Measurements from ENCODE around the gene SKI. TPM values are rescaled to one million over a fixed set of nuclear protein-coding genes. Genes with fewer than 3 reads are reported as not detected.

Gene SKI
- total and polyA plus RNA-seq, 9 of the 15 experiments (the other 6 are each of a cell fraction or from before 2014, with no cell fraction given) = 0.10 to 60.5 (median 4.6) TPM

DNA sequence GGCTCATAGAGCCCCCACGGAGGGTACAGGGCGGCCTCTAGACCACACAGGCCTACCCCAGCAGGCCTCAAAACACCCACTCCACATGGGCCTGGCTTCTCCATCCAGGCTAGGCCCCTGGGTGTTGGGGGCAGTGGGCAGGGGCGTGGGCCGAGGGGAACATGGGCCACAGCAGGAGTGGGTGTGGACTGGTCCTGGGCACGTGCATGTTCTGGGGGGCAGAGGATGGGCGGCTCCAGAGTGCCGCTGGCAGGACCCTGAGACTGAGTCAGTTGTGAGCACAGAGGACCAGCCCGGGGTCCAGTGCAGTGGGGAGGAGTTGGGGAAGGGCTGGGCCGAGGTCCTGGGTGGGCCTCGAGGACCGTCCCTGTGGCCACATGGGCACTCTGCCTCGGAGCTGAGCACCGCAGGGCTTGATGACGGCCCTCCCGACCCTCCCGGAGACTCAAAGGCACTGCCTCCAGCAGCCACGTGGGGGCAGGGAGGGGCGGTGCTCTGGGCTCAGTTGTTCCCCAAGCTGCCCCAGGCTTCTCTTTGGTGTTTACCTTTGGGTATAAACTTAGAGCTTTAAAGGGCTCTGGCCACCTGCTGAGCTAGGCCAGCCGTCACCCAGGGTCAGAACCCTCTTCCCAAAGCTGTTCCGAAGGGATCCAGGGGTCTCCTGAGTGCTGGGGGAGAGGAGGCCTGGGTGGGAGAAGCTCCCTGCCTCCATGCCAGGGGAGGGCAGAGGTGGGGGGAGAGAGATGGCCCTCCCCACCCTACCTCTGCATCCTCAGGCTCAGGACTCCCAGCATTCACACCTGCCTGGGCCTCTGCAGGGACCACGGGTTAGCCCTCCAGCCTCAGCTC lies 83.3 kb downstream of the SKI start (continued):
- TF ChIP-seq, protein P1, sequence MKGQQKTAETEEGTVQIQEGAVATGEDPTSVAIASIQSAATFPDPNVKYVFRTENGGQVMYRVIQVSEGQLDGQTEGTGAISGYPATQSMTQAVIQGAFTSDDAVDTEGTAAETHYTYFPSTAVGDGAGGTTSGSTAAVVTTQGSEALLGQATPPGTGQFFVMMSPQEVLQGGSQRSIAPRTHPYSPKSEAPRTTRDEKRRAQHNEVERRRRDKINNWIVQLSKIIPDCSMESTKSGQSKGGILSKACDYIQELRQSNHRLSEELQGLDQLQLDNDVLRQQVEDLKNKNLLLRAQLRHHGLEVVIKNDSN (CRISPR knock-in tag; IDR thresholded peaks at IDR 0.05) = peak; percentile 81
- no peak for TF ChIP-seq BCOR (IDR thresholded peaks at IDR 0.05)
- no peak for TF ChIP-seq SOX6 (IDR thresholded peaks at IDR 0.05)
- no peak for TF ChIP-seq ZKSCAN1 (IDR thresholded peaks at IDR 0.05; ENCODE audit: low read depth, low read length)
- no peak for TF ChIP-seq THRAP3 (IDR thresholded peaks at IDR 0.05; ENCODE audit: borderline replicate concordance)
- TF ChIP-seq, protein P2, sequence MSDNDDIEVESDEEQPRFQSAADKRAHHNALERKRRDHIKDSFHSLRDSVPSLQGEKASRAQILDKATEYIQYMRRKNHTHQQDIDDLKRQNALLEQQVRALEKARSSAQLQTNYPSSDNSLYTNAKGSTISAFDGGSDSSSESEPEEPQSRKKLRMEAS (CRISPR knock-in tag; IDR thresholded peaks at IDR 0.05) = peak; percentile 69
- no peak for TF ChIP-seq KAT7 (CRISPR knock-in tag; IDR thresholded peaks at IDR 0.05; ENCODE audit: borderline replicate concordance)
- TF ChIP-seq ZNF3 (CRISPR knock-in tag; IDR thresholded peaks at IDR 0.05) = no peak
- no peak for TF ChIP-seq SREBF1 (IDR thresholded peaks at IDR 0.05; ENCODE audit: borderline replicate concordance, low read depth, low read length)
- TF ChIP-seq EWSR1 (IDR thresholded peaks at IDR 0.05; ENCODE audit: borderline replicate concordance, low read depth, partially characterized antibody) = no peak
- no peak for TF ChIP-seq SAP30 (IDR thresholded peaks at IDR 0.05; ENCODE audit: borderline replicate concordance, insufficient read depth, low read depth, low read length, poor library complexity, severe bottlenecking)
- no peak for TF ChIP-seq ZBTB8A (IDR thresholded peaks at IDR 0.05; ENCODE audit: partially characterized antibody)
- no peak for TF ChIP-seq SETDB1 (IDR thresholded peaks at IDR 0.05; ENCODE audit: low read length)
- no peak for TF ChIP-seq C11orf30 (IDR thresholded peaks at IDR 0.05; ENCODE audit: low read depth)
- no peak for TF ChIP-seq ZNF717 (CRISPR knock-in tag; IDR thresholded peaks at IDR 0.05)
- TF ChIP-seq CHD1 (IDR thresholded peaks at IDR 0.05; ENCODE audit: low read length) = no peak
- no peak for TF ChIP-seq TEAD1 (CRISPR knock-in tag; IDR thresholded peaks at IDR 0.05)
- no peak for TF ChIP-seq BMI1 (IDR thresholded peaks at IDR 0.05; ENCODE audit: low read length)
- TF ChIP-seq, protein P3, sequence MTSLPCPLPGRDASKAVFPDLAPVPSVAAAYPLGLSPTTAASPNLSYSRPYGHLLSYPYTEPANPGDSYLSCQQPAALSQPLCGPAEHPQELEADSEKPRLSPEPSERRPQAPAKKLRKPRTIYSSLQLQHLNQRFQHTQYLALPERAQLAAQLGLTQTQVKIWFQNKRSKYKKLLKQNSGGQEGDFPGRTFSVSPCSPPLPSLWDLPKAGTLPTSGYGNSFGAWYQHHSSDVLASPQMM (CRISPR knock-in tag; IDR thresholded peaks at IDR 0.05) = no peak
- TF ChIP-seq GABPB1 (CRISPR knock-in tag; IDR thresholded peaks at IDR 0.05) = no peak
- TF ChIP-seq POLR2A (conservative IDR thresholded peaks at IDR 0.05) = 0 out of 2 replicates have a peak, but pooled peaks have one; percentile 32
- TF ChIP-seq, protein P4, sequence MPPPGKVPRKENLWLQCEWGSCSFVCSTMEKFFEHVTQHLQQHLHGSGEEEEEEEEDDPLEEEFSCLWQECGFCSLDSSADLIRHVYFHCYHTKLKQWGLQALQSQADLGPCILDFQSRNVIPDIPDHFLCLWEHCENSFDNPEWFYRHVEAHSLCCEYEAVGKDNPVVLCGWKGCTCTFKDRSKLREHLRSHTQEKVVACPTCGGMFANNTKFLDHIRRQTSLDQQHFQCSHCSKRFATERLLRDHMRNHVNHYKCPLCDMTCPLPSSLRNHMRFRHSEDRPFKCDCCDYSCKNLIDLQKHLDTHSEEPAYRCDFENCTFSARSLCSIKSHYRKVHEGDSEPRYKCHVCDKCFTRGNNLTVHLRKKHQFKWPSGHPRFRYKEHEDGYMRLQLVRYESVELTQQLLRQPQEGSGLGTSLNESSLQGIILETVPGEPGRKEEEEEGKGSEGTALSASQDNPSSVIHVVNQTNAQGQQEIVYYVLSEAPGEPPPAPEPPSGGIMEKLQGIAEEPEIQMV (tag; conservative IDR thresholded peaks at IDR 0.05; ENCODE audit: low read depth) = no peak
- no peak for TF ChIP-seq RHOXF2B (CRISPR knock-in tag; conservative IDR thresholded peaks at IDR 0.05)
- TF ChIP-seq, protein P5, sequence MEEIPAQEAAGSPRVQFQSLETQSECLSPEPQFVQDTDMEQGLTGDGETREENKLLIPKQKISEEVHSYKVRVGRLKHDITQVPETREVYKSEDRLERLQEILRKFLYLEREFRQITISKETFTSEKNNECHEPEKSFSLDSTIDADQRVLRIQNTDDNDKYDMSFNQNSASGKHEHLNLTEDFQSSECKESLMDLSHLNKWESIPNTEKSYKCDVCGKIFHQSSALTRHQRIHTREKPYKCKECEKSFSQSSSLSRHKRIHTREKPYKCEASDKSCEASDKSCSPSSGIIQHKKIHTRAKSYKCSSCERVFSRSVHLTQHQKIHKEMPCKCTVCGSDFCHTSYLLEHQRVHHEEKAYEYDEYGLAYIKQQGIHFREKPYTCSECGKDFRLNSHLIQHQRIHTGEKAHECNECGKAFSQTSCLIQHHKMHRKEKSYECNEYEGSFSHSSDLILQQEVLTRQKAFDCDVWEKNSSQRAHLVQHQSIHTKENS (CRISPR knock-in tag; IDR thresholded peaks at IDR 0.05) = no peak
- TF ChIP-seq ZSCAN32 (CRISPR knock-in tag; IDR thresholded peaks at IDR 0.05) = no peak
- TF ChIP-seq RAD21 (CRISPR knock-in tag; conservative IDR thresholded peaks at IDR 0.05 in 1 of 2, IDR thresholded peaks at IDR 0.05 in 1 of 2) = peak in 1 of 2 experiments; percentile 48; a peak in 2 of 4 replicates

Measured in K562 (cell line).